ENCODE measurements around the gene NFKBIE. TPM values are rescaled to one million over a fixed set of nuclear protein-coding genes. Genes with fewer than 3 reads are reported as not detected.

NFKBIE gene
- total RNA-seq, 2 experiments from 2014 or later = 43.0 to 43.1 TPM

DNA sequence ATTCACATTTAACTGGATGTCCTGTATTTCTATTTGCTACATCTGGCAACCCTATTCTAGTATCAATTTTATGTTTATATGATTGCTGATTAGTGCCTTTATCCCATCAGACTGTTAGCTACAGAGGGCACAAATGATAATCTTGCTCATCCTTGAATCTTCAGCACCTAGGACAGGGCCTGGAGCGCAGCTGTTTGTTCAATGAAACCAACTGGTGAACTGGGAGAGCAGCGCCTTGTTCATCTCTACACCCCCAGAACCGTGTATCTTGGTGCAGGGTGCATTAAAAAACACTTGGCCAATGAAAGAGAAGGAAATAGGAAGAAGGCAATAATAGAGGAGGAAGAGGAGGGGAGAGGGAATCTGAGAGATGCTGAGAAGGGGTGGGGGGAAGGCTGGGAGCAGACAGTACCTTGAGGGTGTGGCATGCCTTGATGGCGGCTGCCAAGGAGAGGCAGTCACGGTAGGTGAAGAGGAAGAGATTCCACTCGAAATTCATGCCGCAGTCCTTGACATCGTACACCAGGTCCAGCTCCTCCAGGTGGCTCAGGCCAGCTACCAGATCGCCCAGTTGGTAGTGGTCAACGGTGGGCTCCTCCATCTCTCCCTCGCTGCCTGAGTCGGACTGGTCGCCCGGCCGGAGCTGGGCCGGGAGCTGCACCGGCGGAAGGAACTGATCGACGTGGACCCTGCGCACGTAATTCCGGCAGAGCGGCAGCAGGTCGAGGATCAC lies 20.4 kb upstream of the NFKBIE start:
- Mint-ChIP-seq H3K4me3 (no peak overlapping the region), H3K36me3 (ENCODE audit: low read depth) (no peaks in the 10 kb centered on the region), H3K27me3 (peaks cover 71% of the 10 kb centered on the region), H3K27ac (no peak overlapping the region), H3K9me3 (no peaks in the 10 kb centered on the region), H3K4me1 (ENCODE audit: low read depth) (no peaks in the 10 kb centered on the region)
- CTCF ChIA-PET = no interaction called here
- peaks cover 0 to 4% of the 10 kb centered on the region in 2 experiments for H3K9me3 ChIP-seq (ENCODE audit: control insufficient read depth in 1 of 2, insufficient read depth in 1 of 2, low read length in 2 of 2)
- H3K27ac ChIP-seq (ENCODE audit: low read depth in 1 of 2, low read length in 2 of 2) = no peak overlapping the region
- no peak overlapping the region for H3K4me3 ChIP-seq (ENCODE audit: low read length)
- no peaks in the 10 kb centered on the region for H3K36me3 ChIP-seq (ENCODE audit: insufficient read depth, low read length)
- POLR2A ChIA-PET = no interaction called here
- TF ChIP-seq CTCF (IDR thresholded peaks at IDR 0.05) = no peak
- ATAC-seq (ENCODE audit: poor library complexity) = no peak
- intact Hi-C loops (cut with DNase I, micrococcal nuclease) = no loop called here
- peaks cover 40 to 41% of the 10 kb centered on the region in 2 experiments for H3K27me3 ChIP-seq (ENCODE audit: control insufficient read depth in 1 of 2, insufficient read depth in 2 of 2, low read length in 2 of 2)
- DNase-seq = no peak
- H3K4me1 ChIP-seq (ENCODE audit: insufficient read depth, low read length) = no peaks in the 10 kb centered on the region

- Histone ChIP-seq H3K27me3 (ENCODE audit: control insufficient read depth in 1 of 2, insufficient read depth in 2 of 2, low read length in 2 of 2) (peaks cover 32 to 35% of the 10 kb centered on the region in 2 experiments), H3K27ac (ENCODE audit: low read depth in 1 of 2, low read length in 2 of 2) (no peak overlapping the region), H3K9me3 (ENCODE audit: control insufficient read depth in 1 of 2, insufficient read depth in 1 of 2, low read length in 2 of 2) (peaks cover 0 to 4% of the 10 kb centered on the region in 2 experiments), H3K36me3 (ENCODE audit: insufficient read depth, low read length) (no peaks in the 10 kb centered on the region), H3K4me1 (ENCODE audit: insufficient read depth, low read length) (no peaks in the 10 kb centered on the region), H3K4me3 (ENCODE audit: low read length) (no peak overlapping the region)
- H3K4me3 Mint-ChIP-seq = no peak overlapping the region
- H3K36me3 Mint-ChIP-seq (ENCODE audit: low read depth) = no peaks in the 10 kb centered on the region
- H3K9me3 Mint-ChIP-seq = no peaks in the 10 kb centered on the region
- CTCF ChIA-PET = no interaction called here
- no peaks in the 10 kb centered on the region for H3K4me1 Mint-ChIP-seq (ENCODE audit: low read depth)
- H3K27me3 Mint-ChIP-seq = peaks cover 67% of the 10 kb centered on the region
- POLR2A ChIA-PET = interaction anchor here (1.5 kb wide), 1 partner anchor 11 kb away, joined by 6 read pairs; no protein-coding TSS in a partner anchor
- intact Hi-C loops (cut with DNase I, micrococcal nuclease) = no loop called here
- no peak for TF ChIP-seq CTCF (IDR thresholded peaks at IDR 0.05)
- H3K27ac Mint-ChIP-seq = no peak overlapping the region
- ATAC-seq (ENCODE audit: poor library complexity) (no peak), DNase-seq (no peak)
These were observed 19.5 kb upstream of the NFKBIE start for GRCh38 chr6:44284867-44285266.

GRCh38 chr6:44284121-44284520 lies 18.8 kb upstream of the NFKBIE start:
- Mint-ChIP-seq H3K27ac (no peak overlapping the region), H3K27me3 (peaks cover 64% of the 10 kb centered on the region), H3K36me3 (ENCODE audit: low read depth) (no peaks in the 10 kb centered on the region), H3K4me3 (no peak overlapping the region), H3K4me1 (ENCODE audit: low read depth) (no peaks in the 10 kb centered on the region), H3K9me3 (no peaks in the 10 kb centered on the region)
- ChIA-PET POLR2A (interaction anchor here (1.5 kb wide), 1 partner anchor 12 kb away, joined by 6 read pairs; no protein-coding TSS in a partner anchor), CTCF (no interaction called here)
- intact Hi-C loops (cut with DNase I, micrococcal nuclease) = no loop called here
- Histone ChIP-seq H3K27ac (ENCODE audit: low read depth in 1 of 2, low read length in 2 of 2) (no peak overlapping the region), H3K4me1 (ENCODE audit: insufficient read depth, low read length) (no peaks in the 10 kb centered on the region), H3K36me3 (ENCODE audit: insufficient read depth, low read length) (no peaks in the 10 kb centered on the region), H3K27me3 (ENCODE audit: control insufficient read depth in 1 of 2, insufficient read depth in 2 of 2, low read length in 2 of 2) (peaks cover 26 to 31% of the 10 kb centered on the region in 2 experiments), H3K9me3 (ENCODE audit: control insufficient read depth in 1 of 2, insufficient read depth in 1 of 2, low read length in 2 of 2) (no peaks in the 10 kb centered on the region), H3K4me3 (ENCODE audit: low read length) (no peak overlapping the region)
- ATAC-seq (ENCODE audit: poor library complexity) (no peak), DNase-seq (no peak)
- no peak for TF ChIP-seq CTCF (IDR thresholded peaks at IDR 0.05)
